Natural killer cell (primary cell): Measurements from ENCODE around the gene SEM1. TPM values are rescaled to one million over a fixed set of nuclear protein-coding genes. Genes with fewer than 3 reads are reported as not detected.

Experiments
- ATAC-seq, 3 donors: fragments of 150-1000 bp in 2 of 3; fragments of 200-7000 bp in 1 of 3; cut with Tn5 transposase; 1 replicate in 1 of 3; 2 replicates in 2 of 3; pipeline ENCODE4 v1.10.0; 2021; ENCODE audit warnings: mild to moderate bottlenecking in 2 of 3, moderate library complexity in 2 of 3
- DNase-seq, 2 donors: peaks; one replicate each; pipeline versions ENCODE4 v3.0.0 to v3.0.0-alpha.2; 2013 to 2021; ENCODE audit warnings: mixed read lengths in 1 of 2
- H3K27ac ChIP-seq: one replicate; pipeline ENCODE4 v1.5.1; 2013; ENCODE audit warnings: mild to moderate bottlenecking, low read length
- H3K27me3 ChIP-seq: one replicate; pipeline ENCODE4 v1.6.1; 2013; ENCODE audit warnings: low read length; ENCODE audit not compliant: control insufficient read depth, insufficient read depth
- H3K36me3 ChIP-seq: one replicate; pipeline ENCODE4 v1.6.1; 2013; ENCODE audit warnings: low read length; ENCODE audit not compliant: control insufficient read depth, insufficient read depth
- H3K4me1 ChIP-seq: one replicate; pipeline ENCODE4 v1.6.1; 2013; ENCODE audit warnings: low read length; ENCODE audit not compliant: control insufficient read depth, insufficient read depth
- H3K4me3 ChIP-seq: one replicate; pipeline ENCODE4 v1.5.1; 2013; ENCODE audit warnings: low read length
- H3K9me3 ChIP-seq: one replicate; pipeline ENCODE4 v1.6.1; 2013; ENCODE audit warnings: low read length; ENCODE audit not compliant: control insufficient read depth, insufficient read depth
- H3K27ac Mint-ChIP-seq, 2 donors: one replicate each; pipeline ENCODE4 v1.8.0; 2022; ENCODE audit warnings: mild to moderate bottlenecking in 2 of 2, mixed read lengths in 2 of 2, moderate library complexity in 1 of 2
- H3K27me3 Mint-ChIP-seq, 2 donors: one replicate each; pipeline ENCODE4 v1.8.0; 2022; ENCODE audit warnings: low read depth in 2 of 2, mixed read lengths in 2 of 2
- H3K36me3 Mint-ChIP-seq: one replicate; pipeline ENCODE4 v1.8.0; 2022; ENCODE audit warnings: mixed read lengths
- H3K4me1 Mint-ChIP-seq, 2 donors: one replicate each; pipeline ENCODE4 v1.8.0; 2022; ENCODE audit warnings: mixed read lengths in 2 of 2
- H3K4me3 Mint-ChIP-seq: one replicate; pipeline ENCODE4 v1.8.0; 2022; ENCODE audit warnings: mild to moderate bottlenecking, moderate library complexity, mixed read lengths
- H3K9me3 Mint-ChIP-seq, 2 donors: one replicate each; pipeline ENCODE4 v1.8.0; 2022; ENCODE audit warnings: mixed read lengths in 2 of 2
- WGBS: methylation state at CpG from one replicate; pipeline ENCODE4 v1.1.7; 2013; ENCODE audit warnings: missing lambda C conversion rate; ENCODE audit not compliant: insufficient coverage; 5-methylcytosine and 5-hydroxymethylcytosine counted together
- intact Hi-C: fragments of 100-400 bp; cut with micrococcal nuclease; formaldehyde crosslinking; loops from one replicate; pipeline ENCODE4 v1.14.2; 2022
- total RNA-seq, 4 donors: library from RNA; stranded (reverse); fragments of 120-200 nt in 1 of 4; gene quantifications; one replicate each; pipeline versions ENCODE4 v1.2.3 to v1.2.4, GENCODE V29; 2013 to 2022
- TF ChIP-seq, protein P1 (sequence below): fragments of 200-600 bp; IDR thresholded peaks from one replicate; pipeline ENCODE4 v1.8.0; 2022; ENCODE audit warnings: antibody characterized with exemption

Gene SEM1
- total RNA-seq, 3 donors from 2014 or later (not counting 1 experiment from before 2014, with no cell fraction given) = 17.0 to 22.7 (median 17.4) TPM

DNA sequence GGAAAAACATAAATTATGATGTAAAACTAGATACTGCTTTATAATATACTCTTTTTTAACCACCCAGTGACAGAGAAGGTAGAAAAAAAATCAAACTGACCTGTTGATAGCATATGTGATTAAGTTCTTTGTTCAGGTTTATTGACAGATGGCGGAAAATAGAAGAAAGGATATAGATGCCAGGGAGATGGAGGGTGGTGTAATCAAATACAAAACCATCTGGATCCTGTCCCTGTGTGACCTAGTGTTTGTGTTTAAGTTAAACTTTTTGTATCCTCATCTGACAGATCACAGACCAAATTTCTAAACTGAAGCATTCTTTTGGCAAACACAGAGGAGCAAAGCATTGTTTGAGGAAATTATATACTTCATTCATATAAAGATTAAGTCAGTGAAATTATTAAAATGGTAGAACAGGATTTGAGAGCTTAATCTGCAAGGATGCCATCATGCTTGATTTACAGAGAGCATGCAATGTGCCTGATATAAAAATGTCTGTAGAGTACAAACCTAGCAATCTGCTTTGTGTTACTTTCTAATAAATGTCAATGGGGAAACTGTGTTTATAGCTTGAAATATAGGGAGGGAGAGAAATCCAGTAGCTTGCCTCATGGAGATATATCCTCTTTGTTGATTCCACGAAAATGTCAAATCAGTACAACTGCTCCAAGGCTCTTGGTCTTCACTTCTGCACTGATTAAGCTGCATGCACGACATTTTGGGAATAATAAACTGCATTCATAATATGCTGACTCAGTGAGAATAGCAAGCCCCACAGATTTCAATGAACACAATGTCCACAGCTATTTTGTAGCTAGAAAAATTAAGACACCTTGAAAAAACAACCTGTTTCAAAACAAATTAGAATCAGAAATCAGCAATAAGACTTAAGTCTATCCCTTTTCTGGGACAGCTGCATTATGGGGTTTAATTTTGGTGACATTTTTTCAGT is 39.0 kb downstream of the SEM1 start:
- H3K4me1 Mint-ChIP-seq = peaks cover 0 to 4% of the 10 kb centered on the region in 2 donors
- H3K4me3 Mint-ChIP-seq = no peak overlapping the region
- ATAC-seq = no peak
- no peaks in the 10 kb centered on the region for H3K27me3 Mint-ChIP-seq
- H3K27ac ChIP-seq = no peak overlapping the region
- no peaks in the 10 kb centered on the region for H3K27me3 ChIP-seq
- H3K4me1 ChIP-seq = no peaks in the 10 kb centered on the region
- TF ChIP-seq, protein P1, sequence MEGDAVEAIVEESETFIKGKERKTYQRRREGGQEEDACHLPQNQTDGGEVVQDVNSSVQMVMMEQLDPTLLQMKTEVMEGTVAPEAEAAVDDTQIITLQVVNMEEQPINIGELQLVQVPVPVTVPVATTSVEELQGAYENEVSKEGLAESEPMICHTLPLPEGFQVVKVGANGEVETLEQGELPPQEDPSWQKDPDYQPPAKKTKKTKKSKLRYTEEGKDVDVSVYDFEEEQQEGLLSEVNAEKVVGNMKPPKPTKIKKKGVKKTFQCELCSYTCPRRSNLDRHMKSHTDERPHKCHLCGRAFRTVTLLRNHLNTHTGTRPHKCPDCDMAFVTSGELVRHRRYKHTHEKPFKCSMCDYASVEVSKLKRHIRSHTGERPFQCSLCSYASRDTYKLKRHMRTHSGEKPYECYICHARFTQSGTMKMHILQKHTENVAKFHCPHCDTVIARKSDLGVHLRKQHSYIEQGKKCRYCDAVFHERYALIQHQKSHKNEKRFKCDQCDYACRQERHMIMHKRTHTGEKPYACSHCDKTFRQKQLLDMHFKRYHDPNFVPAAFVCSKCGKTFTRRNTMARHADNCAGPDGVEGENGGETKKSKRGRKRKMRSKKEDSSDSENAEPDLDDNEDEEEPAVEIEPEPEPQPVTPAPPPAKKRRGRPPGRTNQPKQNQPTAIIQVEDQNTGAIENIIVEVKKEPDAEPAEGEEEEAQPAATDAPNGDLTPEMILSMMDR = no peak
- H3K9me3 ChIP-seq = no peaks in the 10 kb centered on the region
- no peak overlapping the region for H3K27ac Mint-ChIP-seq
- peaks cover 17% of the 10 kb centered on the region for H3K36me3 ChIP-seq
- H3K36me3 Mint-ChIP-seq = no peaks in the 10 kb centered on the region
- 97% methylated on average over 3 of the region's 3 CpGs for WGBS
- no peak for DNase-seq
- H3K9me3 Mint-ChIP-seq = no peaks in the 10 kb centered on the region
- intact Hi-C loops = no loop called here
- H3K4me3 ChIP-seq = no peak overlapping the region

DNA sequence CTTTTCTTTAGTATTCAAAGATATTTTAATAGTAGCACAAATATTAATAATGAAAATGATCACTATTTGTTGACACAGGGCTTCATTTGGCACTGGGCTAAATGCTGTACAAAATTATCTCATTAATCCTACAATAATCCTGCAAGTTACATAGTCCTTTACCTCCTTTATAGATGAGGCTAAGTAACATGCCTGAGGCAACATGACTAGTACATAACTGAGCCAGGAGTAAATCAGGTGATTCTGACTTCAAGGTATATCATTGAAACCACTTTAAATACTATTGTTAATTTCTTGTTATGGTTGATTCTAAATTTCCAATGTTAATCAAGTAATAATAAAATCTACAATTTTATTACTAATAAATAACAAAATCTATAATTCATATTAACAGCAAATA is 39.8 kb downstream of the SEM1 start:
- Mint-ChIP-seq H3K27me3 (no peaks in the 10 kb centered on the region), H3K36me3 (no peaks in the 10 kb centered on the region), H3K27ac (no peak overlapping the region)

DNA sequence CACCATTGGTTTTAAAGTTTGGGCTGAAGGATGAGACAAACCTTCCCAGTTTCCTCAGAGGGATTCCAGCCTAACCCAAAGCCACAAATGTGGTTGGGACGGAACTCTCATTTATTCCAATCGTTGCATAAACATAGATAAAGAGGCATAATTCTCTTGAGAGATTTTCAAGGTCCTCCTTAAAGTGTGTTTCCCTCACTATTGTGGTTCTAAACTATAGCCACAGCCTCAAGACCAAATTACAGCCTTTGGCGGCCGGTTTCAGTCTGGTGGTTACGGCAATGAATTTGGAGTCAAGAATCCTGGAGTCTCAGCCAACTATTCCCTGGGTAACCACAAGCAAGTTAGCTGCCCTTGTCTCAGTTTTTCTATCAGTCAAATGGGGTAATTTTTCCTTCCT is 42.6 kb downstream of the SEM1 start:
- Histone ChIP-seq H3K4me1 (peaks cover 4% of the 10 kb centered on the region), H3K27me3 (no peaks in the 10 kb centered on the region), H3K4me3 (no peak overlapping the region), H3K9me3 (no peaks in the 10 kb centered on the region), H3K27ac (no peak overlapping the region), H3K36me3 (peaks cover 7% of the 10 kb centered on the region)
- no peak for DNase-seq
- TF ChIP-seq, protein P1 = no peak
- no peaks in the 10 kb centered on the region for H3K27me3 Mint-ChIP-seq
- H3K9me3 Mint-ChIP-seq = no peaks in the 10 kb centered on the region
- H3K36me3 Mint-ChIP-seq = no peaks in the 10 kb centered on the region
- H3K27ac Mint-ChIP-seq = no peak overlapping the region
- WGBS = 85% methylated on average over 5 of the region's 5 CpGs
- intact Hi-C loops = no loop called here
- ATAC-seq = no peak
- peaks cover 12 to 18% of the 10 kb centered on the region in 2 donors for H3K4me1 Mint-ChIP-seq
- no peak overlapping the region for H3K4me3 Mint-ChIP-seq

More for the DNA sequence above, 39.8 kb downstream of the SEM1 start:
- H3K9me3 ChIP-seq = no peaks in the 10 kb centered on the region
- no peaks in the 10 kb centered on the region for H3K4me1 ChIP-seq
- DNase-seq (no peak), ATAC-seq (no peak)
- H3K4me3 Mint-ChIP-seq = no peak overlapping the region
- H3K36me3 ChIP-seq = peaks cover 17% of the 10 kb centered on the region
- no peaks in the 10 kb centered on the region for H3K9me3 Mint-ChIP-seq
- H3K27me3 ChIP-seq = no peaks in the 10 kb centered on the region
- no peak overlapping the region for H3K27ac ChIP-seq
- intact Hi-C loops = no loop called here
- H3K4me3 ChIP-seq = no peak overlapping the region
- TF ChIP-seq, protein P1 = no peak
- H3K4me1 Mint-ChIP-seq = peaks cover 0 to 4% of the 10 kb centered on the region in 2 donors
